GM10847 (cell line): ENCODE results near the gene MKRN2OS.

Experiments used
- POLR2A ChIP-seq: IDR thresholded peaks from 2 replicates; pipeline ENCODE4 v1.6.1; 2011; ENCODE audit not compliant: insufficient read length; ENCODE audit errors: extremely low read depth

Gene MKRN2OS

GRCh38 chr3:12507591-12508281, 37.6 kb downstream of the MKRN2OS start:
- no peak for TF ChIP-seq POLR2A

DNA sequence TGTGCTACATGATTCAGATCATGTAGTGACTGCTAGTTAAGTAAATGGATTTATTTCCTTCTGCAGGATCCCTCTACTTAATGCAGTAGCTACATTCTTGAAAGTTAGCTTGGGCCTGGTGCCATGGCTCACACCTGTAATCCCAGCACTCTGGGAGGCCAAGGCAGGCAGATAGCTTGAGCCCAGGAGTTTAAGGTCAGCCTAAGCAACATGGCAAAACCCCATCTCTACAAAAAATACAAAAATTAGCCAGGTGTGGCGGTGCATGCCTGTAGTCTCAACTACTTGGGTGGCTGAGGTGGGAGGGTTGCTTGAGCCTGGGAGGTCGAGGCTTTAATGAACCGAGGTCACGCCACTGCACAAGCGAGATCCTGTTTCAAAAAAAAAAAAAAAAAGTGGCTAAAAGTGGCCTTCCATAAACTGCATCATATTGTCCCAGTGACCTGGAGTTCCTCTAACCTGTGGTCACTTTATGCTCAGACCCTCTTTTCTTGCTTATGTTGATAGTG, 39.0 kb downstream of the MKRN2OS start:
- TF ChIP-seq POLR2A = no peak

DNA sequence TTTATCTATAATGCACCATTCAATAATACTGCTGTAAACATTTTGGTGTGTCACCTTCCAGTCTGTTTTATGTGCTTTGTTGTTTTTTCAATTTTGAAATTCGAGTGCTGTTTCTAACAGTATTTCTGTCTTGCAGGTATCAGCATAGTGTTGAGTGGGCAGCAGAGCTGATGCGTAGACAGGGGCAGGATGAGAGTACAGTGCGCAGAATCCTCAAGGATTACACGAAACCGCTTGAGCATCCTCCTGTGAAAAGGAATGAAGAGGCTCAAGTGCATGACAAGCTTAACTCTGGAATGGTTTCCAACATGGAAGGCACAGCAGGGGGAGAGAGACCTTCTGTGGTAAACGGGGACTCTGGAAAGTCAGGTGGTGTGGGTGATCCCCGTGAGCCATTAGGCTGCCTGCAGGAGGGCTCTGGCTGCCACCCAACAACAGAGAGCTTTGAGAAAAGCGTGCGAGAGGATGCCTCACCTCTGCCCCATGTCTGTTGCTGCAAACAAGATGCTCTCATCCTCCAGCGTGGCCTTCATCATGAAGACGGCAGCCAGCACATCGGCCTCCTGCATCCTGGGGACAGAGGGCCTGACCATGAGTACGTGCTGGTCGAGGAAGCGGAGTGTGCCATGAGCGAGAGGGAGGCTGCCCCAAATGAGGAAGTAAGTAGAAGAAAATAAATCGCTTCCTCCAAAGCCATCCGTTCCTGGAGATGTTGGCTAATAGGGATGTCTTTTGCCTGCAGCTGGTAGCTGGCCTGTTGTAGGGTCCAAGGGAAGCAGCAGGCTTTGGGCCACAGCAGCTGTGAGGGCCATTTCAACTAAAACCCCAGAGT, 42.0 kb downstream of the MKRN2OS start:
- TF ChIP-seq POLR2A = no peak

GRCh38 chr3:12501360-12502020, 43.8 kb downstream of the MKRN2OS start:
- TF ChIP-seq POLR2A = no peak

GRCh38 chr3:12499474-12499873, 45.8 kb downstream of the MKRN2OS start:
- TF ChIP-seq POLR2A = no peak

DNA sequence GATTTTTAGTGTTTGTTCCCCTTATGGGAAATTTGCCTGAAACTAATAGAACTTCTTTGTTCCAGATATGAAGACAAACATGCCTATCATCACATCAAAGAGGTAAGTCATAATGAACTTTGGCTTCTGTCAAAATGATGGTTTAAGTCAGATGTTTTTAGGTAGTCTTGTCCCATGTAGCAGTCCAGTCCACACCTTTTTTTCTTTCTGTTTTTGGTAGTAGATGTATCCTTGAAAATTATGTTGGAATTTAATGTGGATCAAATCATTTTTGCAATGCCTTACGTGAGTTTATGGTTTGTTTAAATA, 48.9 kb downstream of the MKRN2OS start:
- no peak for TF ChIP-seq POLR2A

DNA sequence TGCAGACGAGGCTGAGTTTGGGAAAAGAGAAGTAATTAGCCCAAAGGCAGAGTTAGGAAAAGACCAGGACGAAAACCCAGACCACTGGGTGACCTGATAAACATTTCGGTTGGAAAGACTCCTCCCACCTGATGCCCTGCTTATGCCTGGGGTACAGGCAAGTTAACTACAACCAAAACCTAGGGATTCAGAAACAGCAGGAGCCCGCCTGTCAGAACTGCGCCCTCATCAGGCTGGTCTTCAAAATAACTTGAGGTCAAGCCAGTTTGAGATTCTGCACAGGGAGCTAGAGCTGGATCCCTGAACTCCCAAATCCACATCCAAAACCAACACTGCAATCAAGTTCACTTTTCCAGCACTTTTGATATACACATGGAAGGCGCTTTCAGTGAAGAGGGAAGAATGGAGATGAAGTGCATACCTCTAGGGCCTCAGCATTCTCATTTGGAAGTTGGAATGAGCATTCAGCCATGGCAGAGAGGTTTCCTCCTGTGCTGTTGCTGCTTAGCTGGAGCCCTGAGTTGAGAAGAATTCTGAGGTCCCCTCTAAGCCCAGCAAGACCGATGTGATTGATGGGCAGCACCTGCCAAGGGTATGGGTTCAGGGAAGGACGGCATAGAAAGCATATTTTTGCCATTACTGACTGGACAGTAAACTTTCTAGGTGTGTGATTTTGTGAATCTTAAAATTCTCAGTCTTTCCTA, 49.4 kb downstream of the MKRN2OS start:
- no peak for TF ChIP-seq POLR2A

GRCh38 chr3:12490547-12490946, 54.8 kb downstream of the MKRN2OS start:
- no peak for TF ChIP-seq POLR2A

DNA sequence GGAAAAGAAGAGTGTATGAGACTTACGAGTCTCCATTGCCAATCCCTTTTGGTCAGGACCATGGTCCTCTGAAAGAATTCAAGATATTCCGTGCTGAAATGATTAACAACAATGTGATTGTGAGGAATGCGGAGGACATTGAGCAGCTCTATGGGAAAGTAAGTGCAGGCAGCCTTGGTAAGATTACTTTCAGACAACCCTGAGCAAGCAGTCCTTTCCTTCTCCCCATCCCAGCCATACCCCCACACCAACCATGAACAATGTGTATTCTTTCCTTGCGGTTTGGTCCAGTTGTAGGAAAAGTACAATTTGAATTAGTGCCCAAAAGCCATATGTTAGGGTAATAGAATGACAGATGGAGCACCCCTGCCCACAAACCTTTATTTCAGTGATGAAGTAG, 55.5 kb downstream of the MKRN2OS start:
- no peak for TF ChIP-seq POLR2A
